ENCODE data around the gene ACTN3. TPM values are rescaled to one million over a fixed set of nuclear protein-coding genes. Genes with fewer than 3 reads are reported as not detected.

ACTN3 gene
- total and polyA plus RNA-seq, 2 of the 4 experiments (the other 2 are of a cell fraction): under 0.01 to 0.05 TPM

GRCh38 chr11:66549696-66550095 is 3.0 kb downstream of the ACTN3 start:
- Histone ChIP-seq H4K91ac (ENCODE audit: insufficient read depth, low read depth, low read length) (no peak overlapping the region), H3K4ac (ENCODE audit: low read depth, low read length) (no peak overlapping the region), H3K4me1 (ENCODE audit: control insufficient read depth, insufficient read depth, low read length) (no peaks in the 10 kb centered on the region; the same call in 1 of the 2 replicates), H3K56ac (ENCODE audit: extremely low read depth, insufficient read depth, low read length) (no peak overlapping the region), H3K36me3 (ENCODE audit: control insufficient read depth, insufficient read depth, low read length) (no peaks in the 10 kb centered on the region), H3K27ac (ENCODE audit: insufficient read depth, low read length) (no peak overlapping the region), H2BK120ac (ENCODE audit: low read depth, low read length) (no peak overlapping the region), H4K8ac (ENCODE audit: low read depth in 2 of 2, low read length in 2 of 2) (no peak overlapping the region), H3K4me2 (ENCODE audit: low read depth, low read length) (no peak overlapping the region), H3K23ac (ENCODE audit: low read depth, low read length) (no peak overlapping the region), H3K9ac (ENCODE audit: low read depth, low read length) (no peak overlapping the region), H3K4me3 (ENCODE audit: insufficient read depth, low read depth, low read length) (no peak overlapping the region), H2AFZ (replicated peaks; ENCODE audit: low read length, poor library complexity) (no peak overlapping the region), H2BK5ac (ENCODE audit: low read depth, low read length, poor library complexity, severe bottlenecking) (no peak overlapping the region), H3K9me1 (ENCODE audit: insufficient read depth, low read length) (no peaks in the 10 kb centered on the region), H2AK9ac (replicated peaks; ENCODE audit: low read depth, low read length, poor library complexity) (no peak overlapping the region), H3K27me3 (ENCODE audit: control insufficient read depth, insufficient read depth, low read length) (peaks cover 31% of the 10 kb centered on the region), H4K20me1 (ENCODE audit: insufficient read depth, low read length) (no peaks in the 10 kb centered on the region), H2BK20ac (ENCODE audit: low read depth, low read length) (no peak overlapping the region), H3K14ac (replicated peaks; ENCODE audit: low read depth, low read length) (no peak overlapping the region), H3K18ac (ENCODE audit: low read depth, low read length) (no peak overlapping the region), H3K9me3 (ENCODE audit: control insufficient read depth, insufficient read depth, low read length) (no peaks in the 10 kb centered on the region), H3K79me1 (ENCODE audit: low read depth in 1 of 2, low read length in 2 of 2) (peaks cover 0 to 7% of the 10 kb centered on the region in 2 experiments; a peak in 2 of 4 replicates), H4K5ac (ENCODE audit: low read depth, low read length) (no peak overlapping the region), H2BK15ac (ENCODE audit: low read depth, low read length) (no peak overlapping the region), H2AK5ac (ENCODE audit: low read depth, low read length) (no peak overlapping the region)
- DNase-seq (no peak), ATAC-seq (ENCODE audit: low read depth) (no peak)
- dilution Hi-C loops (cut with HindIII; ENCODE audit: low sequenced_read_pairs, unreplicated experiment): no loop called here
- no CpG with 5 or more reads among the region's 3 CpGs for WGBS, 2 experiments (ENCODE audit: extremely low coverage in 2 of 2, insufficient read length in 1 of 2)
- BruUV-seq (replicated peaks): no TSS peak
- no peak for TF ChIP-seq NFE2L2 (IDR thresholded peaks at IDR 0.05; ENCODE audit: low read depth, low read length)
- TF ChIP-seq FOS (IDR thresholded peaks at IDR 0.05; ENCODE audit: low read depth, low read length): no peak
- TF ChIP-seq ELK1 (IDR thresholded peaks at IDR 0.05; ENCODE audit: borderline replicate concordance, low read depth, low read length): no peak
- TF ChIP-seq SMC3 (IDR thresholded peaks at IDR 0.05; ENCODE audit: low read depth, low read length): no peak
- TF ChIP-seq USF2 (IDR thresholded peaks at IDR 0.05; ENCODE audit: low read depth, low read length): no peak
- no peak for TF ChIP-seq CEBPB (IDR thresholded peaks at IDR 0.05; ENCODE audit: low read depth, low read length)
- TF ChIP-seq CTCF (conservative IDR thresholded peaks at IDR 0.05; ENCODE audit: low read depth, low read length): no peak
- TF ChIP-seq RFX5 (IDR thresholded peaks at IDR 0.05; ENCODE audit: low read depth, low read length): no peak
- no peak for TF ChIP-seq RAD21 (IDR thresholded peaks at IDR 0.05; ENCODE audit: low read length)
- no peak for TF ChIP-seq MXI1 (IDR thresholded peaks at IDR 0.05; ENCODE audit: borderline replicate concordance, low read depth, low read length)
- TF ChIP-seq POLR2A (IDR thresholded peaks at IDR 0.05; ENCODE audit: low read depth, low read length): no peak
- no peak for TF ChIP-seq RCOR1 (IDR thresholded peaks at IDR 0.05; ENCODE audit: insufficient replicate concordance, low read length)
- TF ChIP-seq MAFK (IDR thresholded peaks at IDR 0.05; ENCODE audit: low read depth, low read length): no peak
- TF ChIP-seq CHD1 (IDR thresholded peaks at IDR 0.05; ENCODE audit: low read depth, low read length): no peak
- TF ChIP-seq MAZ (IDR thresholded peaks at IDR 0.05; ENCODE audit: borderline replicate concordance, low read depth, low read length): no peak
- CTCF ChIA-PET: no interaction called here
- intact Hi-C loops (cut with micrococcal nuclease): no loop called here
- in situ Hi-C loops (cut with MboI; ENCODE audit: low sequenced_read_pairs): no loop called here
- POLR2A ChIA-PET (ENCODE audit: unreplicated experiment): interaction anchor here (0.7 kb wide), 1 partner anchor 224 kb away, joined by 9 read pairs; no protein-coding TSS in a partner anchor

All from IMR-90 (cell line).